Melanocyte of skin (primary cell): ENCODE results near the gene NUAK1. TPM values are rescaled to one million over a fixed set of nuclear protein-coding genes. Genes with fewer than 3 reads are reported as not detected.

ENCODE experiments used
- total RNA-seq, 2 donors: library from RNA; depleted of rRNA; stranded (reverse); fragments of >200 nt; gene quantifications; 2 replicates each; pipeline ENCODE4 v1.2.3, GENCODE V29; 2012

NUAK1 gene
- 1 to 10 TPM in 1 of 2 donors, under 1 TPM in 1; 0.69 to 2.7 TPM for total RNA-seq

GRCh38 chr12:106138633-106139421 is at the start of gene NUAK1:
Gene NUAK1 (minus strand): TSS chr12:106138954. CDS start chr12:106138653, 301 bp downstream.

Other genes starting within 250 kb of the NUAK1 start
- gene CKAP4, start 109.1 kb upstream of the NUAK1 start, total RNA-seq = 10 to 100 TPM; 37.0 to 40.3 TPM
- 10 to 100 TPM in 1 of 2 donors, 1 to 10 TPM in 1; 5.3 to 16.5 TPM for gene TCP11L2, start 163.8 kb upstream of the NUAK1 start, total RNA-seq
- 1 to 10 TPM; 7.7 to 7.9 TPM for gene POLR3B, start 218.8 kb upstream of the NUAK1 start, total RNA-seq